Suprapubic skin (tissue), 4 donors: ENCODE results near the gene SLC7A4. TPM values are rescaled to one million over a fixed set of nuclear protein-coding genes. Genes with fewer than 3 reads are reported as not detected.

Experiments
- DNase-seq, 2 donors: peaks; one replicate each; pipeline ENCODE4 v3.0.0-alpha.2; 2019; ENCODE audit warnings: low spot score in 2 of 2
- H3K27ac ChIP-seq: fragments of 200-600 bp; sonication (generic); one replicate; pipeline ENCODE4 v1.5.1; 2019
- H3K27me3 ChIP-seq: fragments of 200-600 bp; sonication (generic); one replicate; pipeline ENCODE4 v1.5.1; 2019
- H3K36me3 ChIP-seq: fragments of 200-600 bp; sonication (generic); one replicate; pipeline ENCODE4 v1.5.1; 2019
- H3K4me1 ChIP-seq: fragments of 200-600 bp; sonication (generic); one replicate; pipeline ENCODE4 v1.5.1; 2019
- H3K4me3 ChIP-seq: fragments of 200-600 bp; sonication (generic); one replicate; pipeline ENCODE4 v1.5.1; 2019; ENCODE audit warnings: mild to moderate bottlenecking
- H3K9me3 ChIP-seq: fragments of 200-600 bp; sonication (generic); one replicate; pipeline ENCODE4 v1.5.1; 2019
- CTCF ChIP-seq, 2 donors: fragments of 200-600 bp in 1 of 2; fragments of 450-650 bp in 1 of 2; sonication (generic) in 1 of 2; IDR thresholded peaks; one replicate each; pipeline ENCODE4 v1.5.1; 2016 to 2019; ENCODE audit warnings: antibody characterized with exemption in 2 of 2, mild to moderate bottlenecking in 1 of 2, moderate library complexity in 1 of 2
- EP300 ChIP-seq: sonication (generic); formaldehyde crosslinking; IDR thresholded peaks from one replicate; pipeline ENCODE4 v1.6.1; 2017; ENCODE audit warnings: antibody characterized with exemption
- POLR2A ChIP-seq, 2 donors: fragments of 450-650 bp; IDR thresholded peaks; one replicate each; pipeline ENCODE4 v1.6.1; 2017; ENCODE audit warnings: antibody characterized with exemption in 2 of 2, mild to moderate bottlenecking in 2 of 2, moderate library complexity in 2 of 2
- POLR2AphosphoS5 ChIP-seq, 3 donors: sonication (generic); formaldehyde crosslinking; IDR thresholded peaks; one replicate each; pipeline ENCODE4 v1.6.1; 2017; ENCODE audit warnings: antibody characterized with exemption in 3 of 3
- whole genome bisulfite sequencing: methylation state at CpG from one replicate; pipeline ENCODE4 v1.1.5; 2018; 5-methylcytosine and 5-hydroxymethylcytosine counted together
- total RNA-seq, 4 donors: library from RNA; depleted of rRNA; stranded (reverse); fragments of >200 nt; gene quantifications; one replicate each; pipeline ENCODE4 v1.1.0, GENCODE V29; 2016

SLC7A4 gene
- total RNA-seq, 4 donors from 2014 or later: 0.48 to 2.2 (median 1.6) TPM

GRCh38 chr22:20991252-20992055 lies 40.9 kb downstream of the SLC7A4 start:
- no peak overlapping the region for H3K4me3 ChIP-seq
- H3K27me3 ChIP-seq: no peaks in the 10 kb centered on the region
- H3K36me3 ChIP-seq: peaks cover 85% of the 10 kb centered on the region
- H3K27ac ChIP-seq: no peak overlapping the region
- no peaks in the 10 kb centered on the region for H3K9me3 ChIP-seq
- peak in 1 of 2 donors; percentile 58 for DNase-seq
- no peaks in the 10 kb centered on the region for H3K4me1 ChIP-seq
- no peak for TF ChIP-seq POLR2AphosphoS5 (IDR thresholded peaks at IDR 0.05)
- TF ChIP-seq POLR2A (IDR thresholded peaks at IDR 0.05): no peak
- TF ChIP-seq EP300: no peak
- no peak for TF ChIP-seq CTCF (IDR thresholded peaks at IDR 0.05)
- WGBS: 95% methylated on average over 15 of the region's 24 CpGs

GRCh38 chr22:20990184-20991180 lies 41.9 kb downstream of the SLC7A4 start:
- H3K9me3 ChIP-seq: no peaks in the 10 kb centered on the region
- 89% methylated on average over 20 of the region's 21 CpGs for WGBS
- H3K36me3 ChIP-seq: peaks cover 76% of the 10 kb centered on the region

GRCh38 chr22:20989323-20990138 lies 42.8 kb downstream of the SLC7A4 start:
- H3K36me3 ChIP-seq: peaks cover 66% of the 10 kb centered on the region
- H3K27me3 ChIP-seq: no peaks in the 10 kb centered on the region
- no peaks in the 10 kb centered on the region for H3K9me3 ChIP-seq
- no peak overlapping the region for H3K27ac ChIP-seq
- no peak for TF ChIP-seq POLR2A (IDR thresholded peaks at IDR 0.05)
- no peak for TF ChIP-seq EP300
- TF ChIP-seq POLR2AphosphoS5 (IDR thresholded peaks at IDR 0.05): no peak
- TF ChIP-seq CTCF (IDR thresholded peaks at IDR 0.05): no peak
- H3K4me1 ChIP-seq: no peaks in the 10 kb centered on the region
- H3K4me3 ChIP-seq: no peak overlapping the region
- 59% methylated on average over 13 of the region's 17 CpGs for WGBS
- DNase-seq: peak in 1 of 2 donors; percentile 59

More at GRCh38 chr22:20990184-20991180, 41.9 kb downstream of the SLC7A4 start:
- no peak overlapping the region for H3K27ac ChIP-seq
- TF ChIP-seq POLR2A (IDR thresholded peaks at IDR 0.05): no peak
- no peak for TF ChIP-seq EP300
- no peak for TF ChIP-seq POLR2AphosphoS5 (IDR thresholded peaks at IDR 0.05)
- no peak for TF ChIP-seq CTCF (IDR thresholded peaks at IDR 0.05)
- no peaks in the 10 kb centered on the region for H3K4me1 ChIP-seq
- H3K27me3 ChIP-seq: no peaks in the 10 kb centered on the region
- H3K4me3 ChIP-seq: no peak overlapping the region
- DNase-seq: no peak

- Histone ChIP-seq H3K9me3 (no peaks in the 10 kb centered on the region), H3K36me3 (peaks cover 58% of the 10 kb centered on the region), H3K27ac (no peak overlapping the region), H3K4me1 (peaks cover 2% of the 10 kb centered on the region), H3K27me3 (no peaks in the 10 kb centered on the region), H3K4me3 (no peak overlapping the region)
- DNase-seq: peak in 1 of 2 donors; percentile 58
- TF ChIP-seq POLR2A (IDR thresholded peaks at IDR 0.05): no peak
- TF ChIP-seq CTCF (IDR thresholded peaks at IDR 0.05): no peak
- no peak for TF ChIP-seq POLR2AphosphoS5 (IDR thresholded peaks at IDR 0.05)
- no peak for TF ChIP-seq EP300
- 94% methylated on average over 15 of the region's 16 CpGs for WGBS
Observed at GRCh38 chr22:20988573-20989322, 43.6 kb downstream of the SLC7A4 start.
